Mesodermal cell (in vitro differentiated cells): ENCODE data around the gene SUSD2.

Experiments used
- H3K27ac ChIP-seq: 2 replicates; pipeline ENCODE4 v1.7.0; 2013; ENCODE audit warnings: mild to moderate bottlenecking, low read depth, low read length, moderate library complexity; ENCODE audit not compliant: severe bottlenecking
- H3K36me3 ChIP-seq: 2 replicates; pipeline ENCODE4 v1.7.1; 2013; ENCODE audit warnings: mild to moderate bottlenecking, low read length, moderate library complexity; ENCODE audit not compliant: control insufficient read depth, insufficient read depth
- H3K4me1 ChIP-seq: one replicate; pipeline ENCODE4 v1.7.1; 2013; ENCODE audit warnings: mild to moderate bottlenecking, low read length; ENCODE audit not compliant: insufficient read depth, control insufficient read depth, poor library complexity, severe bottlenecking
- H3K4me3 ChIP-seq: 2 replicates; pipeline ENCODE4 v1.7.0; 2013; ENCODE audit warnings: low read length, control low read depth, mild to moderate bottlenecking; ENCODE audit not compliant: insufficient read depth, poor library complexity, severe bottlenecking; ENCODE audit errors: extremely low read depth
- H3K9me3 ChIP-seq: 2 replicates; pipeline ENCODE4 v1.7.1; 2013; ENCODE audit warnings: mild to moderate bottlenecking, low read length, moderate library complexity; ENCODE audit not compliant: control insufficient read depth
- WGBS, 2 experiments: methylation state at CpG; one replicate each; pipeline ENCODE4 v1.1.5; 2013; ENCODE audit warnings: missing lambda C conversion rate in 2 of 2; ENCODE audit not compliant: insufficient coverage in 2 of 2; 5-methylcytosine and 5-hydroxymethylcytosine counted together

Gene SUSD2

GRCh38 chr22:24164243-24164642 is 17.0 kb upstream of the SUSD2 start:
- peaks cover 49% of the 10 kb centered on the region for H3K36me3 ChIP-seq

GRCh38 chr22:24164940-24165339 is 16.3 kb upstream of the SUSD2 start:
- no peak overlapping the region for H3K27ac ChIP-seq
- peaks cover 52% of the 10 kb centered on the region for H3K36me3 ChIP-seq
- H3K4me3 ChIP-seq = no peak overlapping the region
- no peaks in the 10 kb centered on the region for H3K9me3 ChIP-seq
- WGBS, 2 experiments = 92 to 96% methylated on average over 5 to 6 of the region's 6 CpGs
- no peaks in the 10 kb centered on the region for H3K4me1 ChIP-seq

More at GRCh38 chr22:24164243-24164642, 17.0 kb upstream of the SUSD2 start:
- Histone ChIP-seq H3K27ac (no peak overlapping the region), H3K4me3 (no peak overlapping the region), H3K9me3 (no peaks in the 10 kb centered on the region), H3K4me1 (no peaks in the 10 kb centered on the region)
- 96 to 98% methylated on average over 7 to 10 of the region's 10 CpGs for WGBS, 2 experiments

- no peaks in the 10 kb centered on the region for H3K4me1 ChIP-seq
- peaks cover 46% of the 10 kb centered on the region for H3K36me3 ChIP-seq
- no peak overlapping the region for H3K4me3 ChIP-seq
- no peaks in the 10 kb centered on the region for H3K9me3 ChIP-seq
- no peak overlapping the region for H3K27ac ChIP-seq
- 87 to 95% methylated on average over 3 to 5 of the region's 5 CpGs for WGBS, 2 experiments
Observed at GRCh38 chr22:24165673-24166072, 15.6 kb upstream of the SUSD2 start.

- WGBS, 2 experiments = 98 to 99% methylated on average over 9 to 15 of the region's 20 CpGs
- Histone ChIP-seq H3K27ac (no peak overlapping the region), H3K4me1 (no peaks in the 10 kb centered on the region), H3K4me3 (no peak overlapping the region), H3K9me3 (no peaks in the 10 kb centered on the region), H3K36me3 (peaks cover 43% of the 10 kb centered on the region)
Observed at GRCh38 chr22:24166811-24167210, 14.5 kb upstream of the SUSD2 start.

GRCh38 chr22:24169439-24170058 is 11.7 kb upstream of the SUSD2 start:
- peaks cover 52% of the 10 kb centered on the region for H3K36me3 ChIP-seq
- no peak overlapping the region for H3K4me3 ChIP-seq
- 98% methylated on average over 6 to 9 of the region's 12 CpGs for WGBS, 2 experiments

GRCh38 chr22:24170188-24170587 is 11.1 kb upstream of the SUSD2 start:
- H3K4me1 ChIP-seq = no peaks in the 10 kb centered on the region
- H3K36me3 ChIP-seq = peaks cover 45% of the 10 kb centered on the region
- no peak overlapping the region for H3K27ac ChIP-seq
- WGBS, 2 experiments = 86 to 88% methylated on average over 12 of the region's 12 CpGs
- H3K4me3 ChIP-seq = no peak overlapping the region
- H3K9me3 ChIP-seq = no peaks in the 10 kb centered on the region

More at GRCh38 chr22:24169439-24170058, 11.7 kb upstream of the SUSD2 start:
- H3K4me1 ChIP-seq = no peaks in the 10 kb centered on the region
- no peaks in the 10 kb centered on the region for H3K9me3 ChIP-seq
- H3K27ac ChIP-seq = no peak overlapping the region

- 85 to 98% methylated on average over 2 to 5 of the region's 5 CpGs for WGBS, 2 experiments
- H3K4me1 ChIP-seq = no peaks in the 10 kb centered on the region
- peaks cover 41% of the 10 kb centered on the region for H3K36me3 ChIP-seq
- no peak overlapping the region for H3K4me3 ChIP-seq
- H3K9me3 ChIP-seq = no peaks in the 10 kb centered on the region
- H3K27ac ChIP-seq = no peak overlapping the region
Observed at GRCh38 chr22:24170632-24171031, 10.7 kb upstream of the SUSD2 start.

- H3K4me3 ChIP-seq = no peak overlapping the region
- no peak overlapping the region for H3K27ac ChIP-seq
- peaks cover 32% of the 10 kb centered on the region for H3K36me3 ChIP-seq
- H3K4me1 ChIP-seq = no peaks in the 10 kb centered on the region
- WGBS, 2 experiments = 96 to 100% methylated on average over 4 to 6 of the region's 12 CpGs
- no peaks in the 10 kb centered on the region for H3K9me3 ChIP-seq
Observed at GRCh38 chr22:24171822-24172221, 9.5 kb upstream of the SUSD2 start.

GRCh38 chr22:24175160-24175808 is 6.0 kb upstream of the SUSD2 start:
- Histone ChIP-seq H3K36me3 (peaks cover 23% of the 10 kb centered on the region), H3K27ac (no peak overlapping the region)

GRCh38 chr22:24176040-24176439 is 5.2 kb upstream of the SUSD2 start:
- 94 to 97% methylated on average over 11 of the region's 11 CpGs for WGBS, 2 experiments
- H3K27ac ChIP-seq = no peak overlapping the region
- H3K9me3 ChIP-seq = no peaks in the 10 kb centered on the region
- no peak overlapping the region for H3K4me3 ChIP-seq
- H3K36me3 ChIP-seq = peaks cover 23% of the 10 kb centered on the region
- no peaks in the 10 kb centered on the region for H3K4me1 ChIP-seq

More at GRCh38 chr22:24175160-24175808, 6.0 kb upstream of the SUSD2 start:
- no peak overlapping the region for H3K4me3 ChIP-seq
- 61 to 66% methylated on average over 7 to 9 of the region's 11 CpGs for WGBS, 2 experiments
- H3K4me1 ChIP-seq = no peaks in the 10 kb centered on the region
- H3K9me3 ChIP-seq = no peaks in the 10 kb centered on the region

- Histone ChIP-seq H3K4me3 (no peak overlapping the region), H3K9me3 (no peaks in the 10 kb centered on the region), H3K27ac (no peak overlapping the region), H3K4me1 (peaks cover 3% of the 10 kb centered on the region), H3K36me3 (peaks cover 20% of the 10 kb centered on the region)
- 95 to 98% methylated on average over 10 of the region's 10 CpGs for WGBS, 2 experiments
Observed at GRCh38 chr22:24176630-24177029, 4.7 kb upstream of the SUSD2 start.
